Ascending aorta (tissue), 2 donors: ENCODE data around the gene PKD1. TPM values are rescaled to one million over a fixed set of nuclear protein-coding genes. Genes with fewer than 3 reads are reported as not detected.

Experiments
- DNase-seq, 2 donors: peaks; one replicate each; pipeline ENCODE4 v3.0.0-alpha.2; 2019; ENCODE audit warnings: low spot score in 2 of 2
- H3K27ac ChIP-seq, 2 donors: fragments of 200-600 bp; sonication (generic); one replicate each; pipeline ENCODE4 v1.5.1; 2016 to 2017; ENCODE audit warnings: mild to moderate bottlenecking in 1 of 2
- H3K27me3 ChIP-seq: fragments of 200-600 bp; sonication (generic); one replicate; pipeline ENCODE4 v1.5.1; 2017
- H3K36me3 ChIP-seq, 2 donors: fragments of 200-600 bp; sonication (generic); one replicate each; pipeline ENCODE4 v1.5.1; 2016
- H3K4me1 ChIP-seq, 2 donors: fragments of 200-600 bp; sonication (generic); one replicate each; pipeline ENCODE4 v1.5.1; 2016 to 2017; ENCODE audit warnings: mild to moderate bottlenecking in 1 of 2
- H3K4me3 ChIP-seq, 2 donors: fragments of 200-600 bp; sonication (generic); one replicate each; pipeline ENCODE4 v1.5.1; 2016 to 2017; ENCODE audit warnings: mild to moderate bottlenecking in 1 of 2
- H3K9me3 ChIP-seq, 2 donors: fragments of 200-600 bp; sonication (generic); one replicate each; pipeline ENCODE4 v1.5.1; 2016
- intact Hi-C: fragments of 100-400 bp; cut with DNase I; formaldehyde crosslinking; loops from one replicate; pipeline ENCODE4 v1.15.1; 2023
- total RNA-seq: library from RNA; depleted of rRNA; stranded (reverse); fragments of >200 nt; gene quantifications from one replicate; pipeline ENCODE4 v1.1.0, GENCODE V29; 2016
- TF ChIP-seq, protein P1 (sequence below), 3 experiments: fragments of 200-600 bp in 2 of 3; fragments of 450-650 bp in 1 of 3; sonication (generic) in 2 of 3; IDR thresholded peaks; one replicate each; pipeline ENCODE4 v1.5.1; 2016 to 2019; ENCODE audit warnings: antibody characterized with exemption in 3 of 3, mild to moderate bottlenecking in 1 of 3, moderate library complexity in 1 of 3

PKD1 gene
- total RNA-seq, 1 donor from 2014 or later: 551 TPM

DNA sequence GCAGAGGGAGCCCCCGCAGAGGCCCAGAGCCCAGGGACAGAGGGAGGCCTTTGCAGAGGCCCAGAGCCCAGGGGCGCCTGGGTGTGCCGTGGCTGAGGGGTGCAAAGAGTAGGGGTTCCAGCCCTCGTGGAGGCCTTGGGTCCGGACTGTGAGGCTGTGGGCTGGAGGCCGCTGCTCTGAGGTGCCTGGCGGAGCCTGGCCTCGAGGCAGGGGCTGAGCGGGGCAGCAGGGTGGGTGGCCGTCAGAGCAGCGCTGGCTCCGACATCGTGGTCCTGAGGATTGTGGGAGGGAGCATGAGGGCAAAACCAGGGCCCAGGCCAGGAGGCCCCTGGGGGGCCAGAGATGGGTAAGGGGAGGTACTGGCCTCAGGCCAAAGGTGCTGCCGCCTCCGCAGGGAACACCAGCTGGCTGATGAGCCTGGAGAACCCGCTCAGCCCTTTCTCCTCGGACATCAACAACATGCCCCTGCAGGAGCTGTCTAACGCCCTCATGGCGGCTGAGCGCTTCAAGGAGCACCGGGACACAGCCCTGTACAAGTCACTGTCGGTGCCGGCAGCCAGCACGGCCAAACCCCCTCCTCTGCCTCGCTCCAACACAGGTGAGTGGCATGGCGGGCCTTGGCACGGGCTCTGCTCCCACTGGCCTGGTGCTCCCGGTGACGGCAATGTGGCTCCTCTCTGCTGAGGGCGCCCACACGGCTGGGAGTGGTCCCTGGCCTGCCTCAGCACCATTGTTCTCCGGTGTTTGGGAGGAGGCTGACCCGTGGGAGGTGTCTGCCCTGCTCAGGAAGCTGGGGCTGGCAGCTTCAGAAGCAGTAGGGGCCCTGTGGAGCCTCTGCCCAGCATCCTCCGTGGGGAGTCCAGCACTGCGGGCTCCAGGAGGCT lies 54.3 kb downstream of the PKD1 start:
- H3K27me3 ChIP-seq: no peaks in the 10 kb centered on the region
- no peaks in the 10 kb centered on the region for H3K4me1 ChIP-seq
- DNase-seq: no peak
- TF ChIP-seq, protein P1, sequence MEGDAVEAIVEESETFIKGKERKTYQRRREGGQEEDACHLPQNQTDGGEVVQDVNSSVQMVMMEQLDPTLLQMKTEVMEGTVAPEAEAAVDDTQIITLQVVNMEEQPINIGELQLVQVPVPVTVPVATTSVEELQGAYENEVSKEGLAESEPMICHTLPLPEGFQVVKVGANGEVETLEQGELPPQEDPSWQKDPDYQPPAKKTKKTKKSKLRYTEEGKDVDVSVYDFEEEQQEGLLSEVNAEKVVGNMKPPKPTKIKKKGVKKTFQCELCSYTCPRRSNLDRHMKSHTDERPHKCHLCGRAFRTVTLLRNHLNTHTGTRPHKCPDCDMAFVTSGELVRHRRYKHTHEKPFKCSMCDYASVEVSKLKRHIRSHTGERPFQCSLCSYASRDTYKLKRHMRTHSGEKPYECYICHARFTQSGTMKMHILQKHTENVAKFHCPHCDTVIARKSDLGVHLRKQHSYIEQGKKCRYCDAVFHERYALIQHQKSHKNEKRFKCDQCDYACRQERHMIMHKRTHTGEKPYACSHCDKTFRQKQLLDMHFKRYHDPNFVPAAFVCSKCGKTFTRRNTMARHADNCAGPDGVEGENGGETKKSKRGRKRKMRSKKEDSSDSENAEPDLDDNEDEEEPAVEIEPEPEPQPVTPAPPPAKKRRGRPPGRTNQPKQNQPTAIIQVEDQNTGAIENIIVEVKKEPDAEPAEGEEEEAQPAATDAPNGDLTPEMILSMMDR (IDR thresholded peaks at IDR 0.05): no peak
- H3K9me3 ChIP-seq: no peaks in the 10 kb centered on the region
- intact Hi-C loops: no loop called here
- H3K36me3 ChIP-seq: peaks cover 62 to 83% of the 10 kb centered on the region in 2 donors
- no peak overlapping the region for H3K4me3 ChIP-seq
- H3K27ac ChIP-seq: no peak overlapping the region

DNA sequence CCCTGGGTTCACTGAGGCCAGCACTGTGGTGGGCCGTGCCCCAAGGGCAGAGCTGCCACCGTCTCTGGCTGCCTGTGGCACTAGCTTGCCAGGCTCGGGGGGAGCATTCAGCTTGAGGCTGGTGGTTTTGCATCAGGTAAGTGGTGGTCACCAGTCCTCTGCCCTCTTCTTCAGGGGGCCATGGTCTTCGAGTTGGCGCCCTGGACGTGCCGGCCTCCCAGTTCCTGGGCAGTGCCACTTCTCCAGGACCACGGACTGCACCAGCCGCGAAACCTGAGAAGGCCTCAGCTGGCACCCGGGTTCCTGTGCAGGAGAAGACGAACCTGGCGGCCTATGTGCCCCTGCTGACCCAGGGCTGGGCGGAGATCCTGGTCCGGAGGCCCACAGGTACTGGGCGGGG lies 55.7 kb downstream of the PKD1 start:
- TF ChIP-seq, protein P1 (IDR thresholded peaks at IDR 0.05): no peak
- H3K4me3 ChIP-seq: no peak overlapping the region
- no peaks in the 10 kb centered on the region for H3K27me3 ChIP-seq
- H3K9me3 ChIP-seq: no peaks in the 10 kb centered on the region
- intact Hi-C loops: no loop called here
- DNase-seq: no peak
- H3K4me1 ChIP-seq: no peaks in the 10 kb centered on the region
- peaks cover 56 to 83% of the 10 kb centered on the region in 2 donors for H3K36me3 ChIP-seq
- H3K27ac ChIP-seq: no peak overlapping the region

DNA sequence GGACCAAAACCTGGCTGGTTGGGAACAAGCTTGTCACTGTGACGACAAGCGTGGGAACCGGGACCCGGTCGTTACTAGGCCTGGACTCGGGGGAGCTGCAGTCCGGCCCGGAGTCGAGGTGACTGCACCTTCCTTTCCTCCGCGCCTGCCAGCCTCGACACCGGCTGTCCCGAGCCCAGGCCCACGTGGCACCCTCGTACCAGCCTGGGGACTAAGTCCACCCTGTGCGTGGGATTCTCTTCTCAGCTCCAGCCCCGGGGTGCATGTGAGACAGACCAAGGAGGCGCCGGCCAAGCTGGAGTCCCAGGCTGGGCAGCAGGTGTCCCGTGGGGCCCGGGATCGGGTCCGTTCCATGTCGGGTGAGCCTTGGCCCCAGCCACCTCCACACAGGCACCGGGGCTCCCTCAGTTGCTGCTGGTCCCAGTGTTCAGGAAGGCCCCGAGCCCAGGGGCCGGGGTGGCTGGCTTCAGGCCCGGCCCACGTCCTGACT lies 56.3 kb downstream of the PKD1 start:
- intact Hi-C loops: no loop called here
- Histone ChIP-seq H3K9me3 (no peaks in the 10 kb centered on the region), H3K4me1 (no peaks in the 10 kb centered on the region), H3K36me3 (peaks cover 56 to 86% of the 10 kb centered on the region in 2 donors), H3K27me3 (no peaks in the 10 kb centered on the region), H3K4me3 (no peak overlapping the region), H3K27ac (no peak overlapping the region)
- no peak for DNase-seq
- TF ChIP-seq, protein P1 (IDR thresholded peaks at IDR 0.05): no peak

DNA sequence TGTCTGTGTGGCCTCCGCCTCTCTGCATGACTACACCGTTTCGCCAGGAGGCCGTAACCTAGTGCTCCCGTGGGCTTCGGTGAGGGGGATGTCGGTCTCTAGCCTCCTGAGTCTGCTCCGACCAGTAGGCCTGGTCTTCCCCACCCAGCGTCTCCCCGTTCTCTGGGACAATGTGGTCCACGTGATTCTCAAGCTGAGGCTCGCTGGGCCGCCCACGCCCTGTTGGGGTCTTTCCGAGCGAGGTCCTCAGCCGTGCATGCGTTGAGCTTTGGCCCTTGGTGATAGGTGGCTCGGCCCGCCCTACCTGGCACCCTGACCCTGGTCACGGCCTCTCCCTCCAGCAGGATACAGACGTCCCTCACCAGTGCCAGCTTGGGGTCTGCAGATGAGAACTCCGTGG lies 57.0 kb downstream of the PKD1 start:
- TF ChIP-seq, protein P1 (IDR thresholded peaks at IDR 0.05): no peak
- H3K27me3 ChIP-seq: no peaks in the 10 kb centered on the region
- intact Hi-C loops: no loop called here
- no peaks in the 10 kb centered on the region for H3K4me1 ChIP-seq
- H3K9me3 ChIP-seq: no peaks in the 10 kb centered on the region
- no peak for DNase-seq
- peaks cover 60 to 86% of the 10 kb centered on the region in 2 donors for H3K36me3 ChIP-seq
- no peak overlapping the region for H3K4me3 ChIP-seq
- no peak overlapping the region for H3K27ac ChIP-seq

DNA sequence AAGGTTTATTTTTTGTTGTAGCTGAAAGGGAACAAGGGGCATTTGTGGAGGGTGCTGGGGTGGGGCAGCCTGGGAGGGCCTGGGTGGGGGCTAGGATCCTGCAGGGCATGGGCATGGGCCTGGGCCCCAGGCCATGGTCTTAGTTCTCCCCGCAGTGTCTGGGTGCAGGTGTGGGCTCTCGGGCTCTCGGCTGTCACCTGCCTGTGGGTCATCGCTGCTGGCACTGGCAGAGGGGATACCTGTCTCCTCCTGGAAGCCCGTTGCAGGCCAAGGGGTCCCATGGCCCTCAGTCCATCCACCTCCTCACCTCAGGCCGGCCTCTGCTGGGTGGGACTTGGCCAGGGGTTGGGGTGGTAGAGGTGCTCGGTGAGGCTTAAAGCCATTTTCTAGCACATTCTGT lies 57.6 kb downstream of the PKD1 start:
- H3K4me1 ChIP-seq: no peaks in the 10 kb centered on the region
- H3K4me3 ChIP-seq: no peak overlapping the region
- TF ChIP-seq, protein P1 (IDR thresholded peaks at IDR 0.05): no peak
- intact Hi-C loops: no loop called here
- H3K27ac ChIP-seq: no peak overlapping the region
- H3K9me3 ChIP-seq: no peaks in the 10 kb centered on the region
- peaks cover 65 to 86% of the 10 kb centered on the region in 2 donors for H3K36me3 ChIP-seq
- no peaks in the 10 kb centered on the region for H3K27me3 ChIP-seq
- DNase-seq: no peak
